WI38 (cell line): Measurements from ENCODE around the gene C1QTNF5.

Experiments used
- H3K4me3 ChIP-seq: 2 replicates; pipeline ENCODE4 v1.5.1; 2011; ENCODE audit warnings: low read depth, mild to moderate bottlenecking, control low read depth, low read length
- TF ChIP-seq, protein P1 (sequence below): IDR thresholded peaks from 2 replicates; pipeline ENCODE4 v1.5.1; 2012; ENCODE audit warnings: low read depth, mild to moderate bottlenecking, control low read depth, low read length

C1QTNF5 gene

DNA sequence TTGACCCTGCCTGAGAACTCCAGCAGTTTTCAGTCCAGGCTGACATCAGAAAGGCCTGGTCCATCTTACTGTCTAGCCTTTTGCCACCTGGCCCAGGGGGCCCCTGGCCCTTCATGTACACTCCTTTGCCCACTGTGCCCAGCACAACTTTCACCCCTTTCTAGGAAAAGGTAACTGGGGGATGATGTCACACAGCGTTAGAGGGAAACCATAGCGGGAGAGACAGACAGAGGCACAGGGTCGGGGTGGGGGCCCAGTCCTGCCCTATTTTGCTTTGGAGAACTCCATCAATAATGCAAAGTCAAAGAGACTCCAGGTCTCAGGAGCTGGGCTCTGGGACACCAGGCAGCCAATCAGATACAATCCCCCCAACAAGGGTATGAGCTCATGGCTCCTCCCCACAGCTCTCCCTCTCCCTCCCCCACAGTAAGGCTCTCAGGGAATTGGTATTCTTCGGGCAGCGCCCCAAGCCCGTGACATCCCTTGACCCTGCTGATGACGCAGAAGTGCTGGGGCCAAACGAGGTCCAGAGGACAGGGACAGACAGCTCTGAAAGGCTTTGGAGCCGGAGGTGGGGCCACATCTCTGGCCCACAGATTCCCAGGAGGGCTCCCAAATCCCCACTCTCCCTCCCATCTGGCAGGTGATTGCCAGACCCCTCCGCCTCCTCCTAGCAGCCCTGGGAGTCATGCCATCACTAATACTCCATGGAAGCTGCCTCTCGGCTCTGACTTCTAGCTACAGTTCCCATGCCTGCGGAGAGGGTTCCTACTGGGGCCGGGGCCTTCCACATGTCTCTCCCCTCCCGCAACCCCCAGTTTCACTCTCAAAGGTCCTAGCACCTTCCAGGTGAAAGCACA lies 34.9 kb upstream of the C1QTNF5 start:
- TF ChIP-seq, protein P1, sequence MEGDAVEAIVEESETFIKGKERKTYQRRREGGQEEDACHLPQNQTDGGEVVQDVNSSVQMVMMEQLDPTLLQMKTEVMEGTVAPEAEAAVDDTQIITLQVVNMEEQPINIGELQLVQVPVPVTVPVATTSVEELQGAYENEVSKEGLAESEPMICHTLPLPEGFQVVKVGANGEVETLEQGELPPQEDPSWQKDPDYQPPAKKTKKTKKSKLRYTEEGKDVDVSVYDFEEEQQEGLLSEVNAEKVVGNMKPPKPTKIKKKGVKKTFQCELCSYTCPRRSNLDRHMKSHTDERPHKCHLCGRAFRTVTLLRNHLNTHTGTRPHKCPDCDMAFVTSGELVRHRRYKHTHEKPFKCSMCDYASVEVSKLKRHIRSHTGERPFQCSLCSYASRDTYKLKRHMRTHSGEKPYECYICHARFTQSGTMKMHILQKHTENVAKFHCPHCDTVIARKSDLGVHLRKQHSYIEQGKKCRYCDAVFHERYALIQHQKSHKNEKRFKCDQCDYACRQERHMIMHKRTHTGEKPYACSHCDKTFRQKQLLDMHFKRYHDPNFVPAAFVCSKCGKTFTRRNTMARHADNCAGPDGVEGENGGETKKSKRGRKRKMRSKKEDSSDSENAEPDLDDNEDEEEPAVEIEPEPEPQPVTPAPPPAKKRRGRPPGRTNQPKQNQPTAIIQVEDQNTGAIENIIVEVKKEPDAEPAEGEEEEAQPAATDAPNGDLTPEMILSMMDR = no peak

DNA sequence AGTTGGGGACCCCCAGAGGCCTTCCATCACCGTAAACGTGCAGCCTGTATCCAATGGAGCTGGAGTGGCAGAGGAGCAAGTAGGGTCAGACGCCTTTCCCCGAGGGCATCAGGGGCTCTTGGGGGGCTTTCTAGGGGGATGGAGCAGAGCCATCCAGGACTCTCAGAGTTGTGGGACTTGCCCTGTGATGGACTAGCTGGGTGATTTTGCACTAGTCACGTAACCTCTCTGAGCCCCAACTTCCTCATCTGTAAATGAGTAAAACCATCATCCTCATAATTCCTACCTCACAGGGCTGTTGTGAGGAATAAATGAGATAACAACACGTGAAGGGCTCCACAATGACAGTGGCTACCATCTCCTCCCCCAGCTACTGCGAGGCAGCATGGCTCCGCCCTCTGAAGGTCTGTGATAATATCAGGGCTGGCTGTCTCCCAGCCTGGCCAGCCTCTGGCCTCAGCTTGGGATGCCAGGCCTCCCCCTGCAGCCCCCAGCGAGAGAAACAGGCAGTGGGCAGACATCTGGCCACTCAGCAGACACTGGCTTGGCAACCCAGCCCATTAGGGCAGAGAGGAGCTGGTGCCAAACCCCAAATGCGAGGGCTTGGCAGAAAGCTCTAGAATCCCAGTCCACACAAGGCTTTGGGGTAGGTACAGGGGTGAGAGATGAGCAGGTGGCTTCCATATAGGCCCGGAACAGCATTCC lies 34.1 kb upstream of the C1QTNF5 start:
- TF ChIP-seq, protein P1 = no peak
- H3K4me3 ChIP-seq = no peak overlapping the region

More for the DNA sequence above, 34.9 kb upstream of the C1QTNF5 start:
- H3K4me3 ChIP-seq = no peak overlapping the region

DNA sequence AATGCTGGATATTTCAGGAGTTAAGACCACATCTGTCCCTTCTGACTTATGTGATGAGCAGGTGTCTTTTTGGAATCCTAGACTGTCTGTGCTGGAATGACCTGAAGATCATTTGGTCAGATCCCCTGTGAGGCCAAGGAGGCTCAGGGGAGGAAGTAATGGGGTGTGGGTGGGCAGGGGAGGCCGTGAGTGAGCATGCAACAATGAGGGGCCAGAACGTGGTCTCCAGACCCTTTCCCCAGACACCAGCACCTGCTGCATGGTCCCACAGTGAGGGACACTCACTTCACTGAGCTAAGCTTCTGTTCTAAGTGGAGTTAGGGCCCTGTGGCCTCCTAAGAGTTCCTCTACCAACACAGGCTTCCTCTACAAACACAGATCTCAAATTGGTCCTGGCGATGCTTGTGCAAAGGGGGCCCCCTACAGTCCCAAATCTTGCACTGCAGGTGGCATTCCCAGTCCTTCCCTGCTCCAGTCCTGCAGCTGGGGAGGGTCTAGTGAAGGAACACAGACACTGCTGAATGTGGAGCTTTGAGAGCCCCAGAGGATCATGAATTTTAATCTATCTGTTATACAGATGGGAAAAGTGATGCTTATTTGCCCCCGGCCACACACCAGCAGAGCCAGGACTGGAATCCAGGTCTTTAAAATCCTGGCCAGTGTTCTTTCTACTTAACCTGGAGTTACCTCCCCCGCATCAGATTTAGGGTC lies 33.4 kb upstream of the C1QTNF5 start:
- H3K4me3 ChIP-seq = no peak overlapping the region
- TF ChIP-seq, protein P1 = peak; percentile 96

DNA sequence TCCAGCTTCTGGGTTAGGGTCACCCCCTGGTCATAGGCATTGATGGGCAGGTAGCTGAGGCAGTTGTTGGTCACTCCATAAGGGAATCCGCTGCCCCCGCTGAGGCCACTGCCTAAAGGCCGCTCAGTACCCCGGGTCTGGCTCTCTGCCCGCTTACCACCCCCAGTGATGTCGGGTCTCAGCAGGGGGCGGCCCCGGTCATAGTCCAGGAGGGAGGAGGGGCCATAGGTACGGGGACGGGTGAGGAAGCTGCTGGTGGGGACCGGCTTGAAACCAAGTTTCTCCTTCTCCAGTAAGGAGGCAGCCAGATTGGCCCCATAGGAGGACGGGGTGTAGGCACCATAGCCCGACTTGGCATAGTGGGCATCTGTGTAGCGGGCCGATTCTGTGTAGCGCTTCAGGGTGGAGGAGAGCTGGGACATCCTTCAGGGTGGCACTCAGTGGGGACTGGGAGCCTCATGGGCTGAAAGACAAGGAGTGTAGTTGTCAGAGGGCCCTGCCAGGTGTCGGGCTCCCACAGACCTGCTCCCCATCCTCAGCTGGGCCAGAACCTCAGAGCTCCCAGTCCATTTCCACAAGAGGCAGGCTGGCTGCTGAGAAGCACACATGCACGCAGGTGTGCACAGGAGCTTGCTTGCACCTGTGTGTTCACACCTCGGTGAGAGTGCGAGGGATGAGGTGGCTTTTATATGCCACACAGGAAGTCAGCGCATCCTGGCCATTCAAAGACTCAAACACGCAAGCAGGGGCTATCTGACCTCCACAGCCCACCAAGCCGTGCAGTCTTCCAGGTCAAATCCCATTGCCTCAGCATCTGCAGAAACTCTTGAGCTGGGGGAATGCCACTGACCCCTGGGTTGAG lies 32.6 kb upstream of the C1QTNF5 start:
- TF ChIP-seq, protein P1 = no peak
- H3K4me3 ChIP-seq = no peak overlapping the region

DNA sequence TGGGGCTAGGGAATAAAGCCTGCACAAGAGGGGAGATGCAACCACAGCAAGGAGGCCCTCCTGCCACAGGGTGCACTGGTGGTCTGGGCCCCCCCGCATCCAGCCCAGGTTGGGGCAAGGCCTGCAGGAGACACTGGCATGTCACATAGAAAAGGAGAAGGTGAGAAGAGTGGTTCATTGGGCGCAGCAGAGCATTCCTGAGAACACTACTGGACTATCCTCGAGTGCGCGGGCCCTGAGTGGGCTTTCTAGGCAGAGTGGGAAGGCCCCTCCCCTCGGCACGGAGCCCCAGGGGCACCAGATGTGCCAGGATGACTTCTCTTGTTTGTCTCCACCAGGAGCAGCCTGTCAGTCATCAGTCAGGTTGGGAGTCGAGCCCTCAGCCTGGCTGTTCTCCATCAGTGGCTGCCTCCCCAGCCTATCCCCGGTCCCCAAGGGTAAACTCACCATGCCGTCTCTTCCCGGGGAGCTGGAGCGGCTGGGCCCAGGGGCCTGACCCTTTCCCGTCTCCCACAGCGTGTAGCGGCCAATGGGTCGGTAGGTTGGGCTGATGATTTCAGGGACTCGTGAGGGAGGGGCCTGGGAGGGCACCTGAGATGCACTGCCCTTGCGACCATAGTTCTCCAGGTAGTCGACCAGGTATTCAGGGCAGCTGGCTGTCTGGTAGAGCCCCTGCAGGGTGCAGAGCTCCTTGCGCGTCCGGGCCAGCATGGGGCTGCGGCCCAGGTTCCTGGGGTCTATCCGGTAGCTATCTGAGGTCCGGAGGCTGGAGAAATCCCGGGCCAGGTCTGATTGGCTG lies 31.8 kb upstream of the C1QTNF5 start:
- H3K4me3 ChIP-seq = no peak overlapping the region
- TF ChIP-seq, protein P1 = no peak

DNA sequence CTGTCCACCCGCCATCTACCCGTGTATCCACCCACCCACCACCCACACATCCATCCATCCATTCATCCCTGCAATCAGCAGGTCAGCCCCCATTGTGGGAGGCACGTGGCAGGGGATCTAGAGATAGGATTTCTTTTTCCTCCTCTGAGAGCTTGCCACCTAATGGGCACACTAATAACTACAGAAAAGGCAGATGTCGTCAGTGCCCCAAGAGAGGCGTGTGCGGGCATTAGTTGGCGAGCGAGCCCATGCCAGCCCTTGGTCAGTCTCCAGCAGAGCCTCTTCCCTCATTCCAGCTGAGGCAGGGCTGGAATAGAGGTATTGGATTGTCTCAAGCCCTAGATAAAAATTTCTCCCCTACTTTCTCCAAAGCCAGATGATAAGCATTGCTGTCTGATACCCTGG lies 31.1 kb upstream of the C1QTNF5 start:
- TF ChIP-seq, protein P1 = no peak
- H3K4me3 ChIP-seq = no peak overlapping the region
